KMS-11 (cell line): ENCODE data around the gene CBY1.
"Not testable (repeated sequence)": the region's sequence is repeated elsewhere in the genome, so short reads cannot be mapped to it uniquely, and the experiment has no call there.

Experiments
- H2AFZ ChIP-seq: fragments of 200-600 bp; sonication (generic); 2 replicates; pipeline ENCODE4 v1.6.1; 2016; ENCODE audit warnings: antibody characterized with exemption, mixed run types, low read depth
- H3K27ac ChIP-seq: fragments of 200-600 bp; sonication (generic); 2 replicates; pipeline ENCODE4 v1.6.1; 2016; ENCODE audit warnings: mild to moderate bottlenecking, mixed run types
- H3K27me3 ChIP-seq: fragments of 200-600 bp; sonication (generic); 2 replicates; pipeline ENCODE4 v1.6.1; 2017; ENCODE audit warnings: mild to moderate bottlenecking, low read depth, mixed run types, moderate library complexity; ENCODE audit not compliant: insufficient read depth
- H3K36me3 ChIP-seq: fragments of 200-600 bp; sonication (generic); 2 replicates; pipeline ENCODE4 v1.6.1; 2017; ENCODE audit warnings: mild to moderate bottlenecking, mixed run types; ENCODE audit not compliant: insufficient read depth
- H3K4me1 ChIP-seq: fragments of 200-600 bp; sonication (generic); 2 replicates; pipeline ENCODE4 v1.6.1; 2016; ENCODE audit warnings: mild to moderate bottlenecking, low read depth, mixed run types; ENCODE audit not compliant: poor library complexity, severe bottlenecking
- H3K4me2 ChIP-seq: fragments of 200-600 bp; sonication (generic); 2 replicates; pipeline ENCODE4 v1.7.0; 2016; ENCODE audit warnings: mild to moderate bottlenecking, mixed run types
- H3K4me3 ChIP-seq: fragments of 200-600 bp; sonication (generic); IDR thresholded peaks from 2 replicates; pipeline ENCODE4 v1.6.1; 2017; ENCODE audit warnings: low read depth, low read length, mixed read lengths; ENCODE audit not compliant: insufficient read depth
- H3K79me2 ChIP-seq: fragments of 200-600 bp; sonication (generic); 2 replicates; pipeline ENCODE4 v1.6.1; 2016; ENCODE audit warnings: low read depth, mixed run types; ENCODE audit not compliant: insufficient read depth
- H3K9ac ChIP-seq: fragments of 200-600 bp; sonication (generic); 2 replicates; pipeline ENCODE4 v1.6.1; 2016; ENCODE audit warnings: mild to moderate bottlenecking, mixed run types
- H4K20me1 ChIP-seq: fragments of 200-600 bp; sonication (generic); 2 replicates; pipeline ENCODE4 v1.6.1; 2016; ENCODE audit warnings: mild to moderate bottlenecking, mixed run types; ENCODE audit not compliant: insufficient read depth
- TF ChIP-seq, protein P1 (sequence below): fragments of 200-600 bp; sonication (generic); conservative IDR thresholded peaks from 2 replicates; pipeline ENCODE4 v1.6.1; 2017; ENCODE audit warnings: low read depth, mild to moderate bottlenecking, antibody characterized with exemption, low read length, moderate library complexity, mixed read lengths

Gene CBY1

DNA sequence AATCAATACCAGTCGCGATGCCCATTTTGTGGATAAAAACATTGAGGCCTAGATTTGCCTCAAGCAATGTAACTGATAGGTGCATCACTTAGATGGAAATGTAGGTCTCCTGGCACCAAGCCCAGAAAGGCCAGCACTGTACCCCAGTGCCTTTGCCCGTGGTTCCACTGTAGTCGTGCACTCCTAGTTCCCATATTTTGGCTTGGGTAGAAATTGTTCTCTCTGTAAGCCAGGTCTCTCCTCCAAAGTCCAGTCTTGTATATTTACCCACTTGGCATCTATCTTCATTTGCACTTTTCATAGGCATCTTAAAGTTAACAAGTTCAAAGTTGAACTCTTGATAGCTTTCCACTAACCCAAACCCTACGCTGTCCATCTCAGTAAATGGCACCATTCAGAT lies 44.9 kb upstream of the CBY1 start:
- Histone ChIP-seq H3K4me2 (no peak overlapping the region), H3K27ac (no peak overlapping the region), H3K79me2 (no peaks in the 10 kb centered on the region), H3K27me3 (no peaks in the 10 kb centered on the region), H2AFZ (no peak overlapping the region), H4K20me1 (no peaks in the 10 kb centered on the region), H3K4me1 (no peaks in the 10 kb centered on the region), H3K9ac (no peak overlapping the region), H3K36me3 (no peaks in the 10 kb centered on the region), H3K4me3 (no peak overlapping the region)
- TF ChIP-seq, protein P1, sequence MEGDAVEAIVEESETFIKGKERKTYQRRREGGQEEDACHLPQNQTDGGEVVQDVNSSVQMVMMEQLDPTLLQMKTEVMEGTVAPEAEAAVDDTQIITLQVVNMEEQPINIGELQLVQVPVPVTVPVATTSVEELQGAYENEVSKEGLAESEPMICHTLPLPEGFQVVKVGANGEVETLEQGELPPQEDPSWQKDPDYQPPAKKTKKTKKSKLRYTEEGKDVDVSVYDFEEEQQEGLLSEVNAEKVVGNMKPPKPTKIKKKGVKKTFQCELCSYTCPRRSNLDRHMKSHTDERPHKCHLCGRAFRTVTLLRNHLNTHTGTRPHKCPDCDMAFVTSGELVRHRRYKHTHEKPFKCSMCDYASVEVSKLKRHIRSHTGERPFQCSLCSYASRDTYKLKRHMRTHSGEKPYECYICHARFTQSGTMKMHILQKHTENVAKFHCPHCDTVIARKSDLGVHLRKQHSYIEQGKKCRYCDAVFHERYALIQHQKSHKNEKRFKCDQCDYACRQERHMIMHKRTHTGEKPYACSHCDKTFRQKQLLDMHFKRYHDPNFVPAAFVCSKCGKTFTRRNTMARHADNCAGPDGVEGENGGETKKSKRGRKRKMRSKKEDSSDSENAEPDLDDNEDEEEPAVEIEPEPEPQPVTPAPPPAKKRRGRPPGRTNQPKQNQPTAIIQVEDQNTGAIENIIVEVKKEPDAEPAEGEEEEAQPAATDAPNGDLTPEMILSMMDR: no peak

DNA sequence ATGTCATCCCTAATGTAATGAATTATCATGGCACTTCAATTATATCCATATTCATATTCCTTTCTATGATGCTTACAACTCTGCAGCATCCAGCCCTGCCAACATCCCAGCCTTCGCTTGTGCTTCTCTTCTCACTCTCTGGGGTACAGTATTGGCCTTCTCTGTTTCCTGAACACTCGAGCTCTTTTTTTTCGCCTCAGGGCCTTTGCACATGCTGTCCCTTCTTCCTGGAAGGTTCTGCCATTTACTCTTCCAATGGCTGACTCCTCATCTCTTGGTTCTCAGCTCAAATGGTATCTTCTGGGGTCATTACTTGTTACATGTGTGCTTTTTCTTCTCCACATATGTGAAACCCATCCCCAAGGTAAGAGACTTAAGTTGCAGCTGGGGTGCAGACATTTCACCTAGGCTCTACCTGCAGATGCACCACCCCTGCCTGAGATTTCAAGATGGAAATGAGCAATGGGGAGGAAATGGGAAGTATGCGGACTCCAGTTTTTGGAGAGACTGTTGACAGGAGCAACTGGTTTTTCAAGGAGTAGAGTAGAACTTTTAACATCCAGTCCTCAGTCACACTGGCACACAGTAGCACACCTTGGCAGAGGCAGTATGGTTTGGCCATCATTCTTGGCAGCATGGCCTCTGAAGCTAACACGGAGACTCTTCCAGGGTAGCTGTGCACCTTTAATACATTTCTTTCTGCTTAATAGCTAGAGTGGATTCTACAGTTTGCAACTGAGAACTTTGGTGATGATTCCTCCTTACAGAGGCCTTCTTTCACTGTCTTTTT lies 44.0 kb upstream of the CBY1 start:
- Histone ChIP-seq H3K9ac (no peak overlapping the region), H4K20me1 (no peaks in the 10 kb centered on the region), H3K4me2 (no peak overlapping the region), H3K4me3 (no peak overlapping the region), H3K79me2 (no peaks in the 10 kb centered on the region), H3K4me1 (no peaks in the 10 kb centered on the region), H3K27ac (no peak overlapping the region), H2AFZ (no peak overlapping the region), H3K27me3 (no peaks in the 10 kb centered on the region), H3K36me3 (no peaks in the 10 kb centered on the region)
- TF ChIP-seq, protein P1: no peak

DNA sequence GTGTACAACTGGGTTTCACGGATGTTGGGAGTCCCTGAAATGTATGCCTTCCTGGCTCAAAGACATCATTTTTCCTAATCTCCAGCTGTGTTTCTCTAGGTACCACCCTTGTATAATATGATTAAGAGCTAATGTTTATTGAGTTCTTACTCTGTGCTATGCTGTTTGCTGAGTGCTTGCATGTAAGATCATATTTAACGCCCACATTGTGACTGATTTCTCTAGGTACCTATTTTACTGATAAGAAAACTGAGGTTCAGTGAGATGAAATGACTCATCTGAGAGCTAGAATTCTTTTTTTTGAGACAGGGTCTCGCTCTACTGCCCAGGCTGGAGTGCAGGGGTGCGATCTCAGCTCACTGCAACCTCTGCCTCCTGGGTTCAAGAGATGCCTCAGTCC lies 42.9 kb upstream of the CBY1 start:
- Histone ChIP-seq H3K4me1 (no peaks in the 10 kb centered on the region), H3K27ac (no peak overlapping the region), H3K36me3 (no peaks in the 10 kb centered on the region), H3K4me3 (no peak overlapping the region), H3K9ac (no peak overlapping the region), H3K27me3 (no peaks in the 10 kb centered on the region), H4K20me1 (no peaks in the 10 kb centered on the region), H3K79me2 (no peaks in the 10 kb centered on the region), H3K4me2 (no peak overlapping the region), H2AFZ (no peak overlapping the region)
- TF ChIP-seq, protein P1: no peak

DNA sequence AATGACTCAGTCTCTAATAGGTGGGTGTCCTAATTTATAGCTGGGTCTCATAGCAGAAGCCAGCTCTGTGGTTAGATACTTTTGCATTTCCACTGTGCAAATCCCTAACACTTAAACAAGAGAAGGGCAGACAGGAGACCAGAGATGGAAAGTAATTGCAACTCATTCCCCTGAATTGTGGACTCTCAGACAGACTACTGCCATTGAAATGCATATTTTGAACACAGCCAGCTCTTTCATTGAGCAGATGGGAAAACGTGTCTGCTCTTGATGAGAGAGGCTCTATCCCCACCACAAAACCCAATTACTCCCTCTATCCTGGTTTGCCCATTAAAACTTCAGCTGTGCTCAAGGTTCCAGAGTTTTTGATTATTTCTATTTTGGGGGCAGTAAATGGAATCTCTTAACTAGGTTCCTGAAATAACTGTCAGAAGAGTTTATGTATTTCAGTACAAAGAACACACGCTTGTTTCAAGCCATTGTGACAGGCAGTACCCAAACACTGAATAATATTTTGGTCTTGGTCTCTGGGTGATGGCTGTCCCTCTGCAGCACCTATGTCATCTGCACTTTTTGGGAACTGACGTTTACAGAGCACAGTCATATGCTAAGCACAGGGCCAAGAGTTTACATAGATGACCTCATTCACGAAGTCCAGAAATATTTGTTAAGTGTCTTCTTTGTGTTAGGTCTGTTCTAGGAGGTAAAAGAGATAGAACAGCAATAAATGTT lies 41.9 kb upstream of the CBY1 start:
- H3K79me2 ChIP-seq: no peaks in the 10 kb centered on the region
- no peaks in the 10 kb centered on the region for H3K27me3 ChIP-seq
- H3K9ac ChIP-seq: no peak overlapping the region
- H4K20me1 ChIP-seq: no peaks in the 10 kb centered on the region
- no peak overlapping the region for H3K27ac ChIP-seq
- H2AFZ ChIP-seq: no peak overlapping the region
- H3K4me1 ChIP-seq: no peaks in the 10 kb centered on the region
- no peak overlapping the region for H3K4me3 ChIP-seq
- TF ChIP-seq, protein P1: no peak
- no peak overlapping the region for H3K4me2 ChIP-seq
- no peaks in the 10 kb centered on the region for H3K36me3 ChIP-seq

DNA sequence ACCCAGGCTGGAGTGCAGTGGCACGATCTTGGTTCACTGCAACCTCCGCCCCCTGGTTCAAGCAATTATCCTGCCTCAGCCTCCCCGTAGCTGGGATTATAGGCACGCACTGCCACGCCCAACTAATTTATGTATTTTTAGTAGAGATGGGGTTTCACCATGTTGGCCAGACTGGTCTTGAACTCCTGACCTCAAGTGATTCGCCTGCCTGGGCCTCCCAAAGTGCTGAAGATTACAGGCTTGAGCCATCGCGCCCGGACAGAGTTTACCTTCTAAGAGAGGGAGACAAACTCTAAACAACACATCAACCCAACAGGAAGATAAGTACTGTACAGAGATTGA lies 41.4 kb upstream of the CBY1 start:
- H3K4me1 ChIP-seq, H3K4me2 ChIP-seq, H2AFZ ChIP-seq, H3K79me2 ChIP-seq, H4K20me1 ChIP-seq, H3K9ac ChIP-seq, H3K27ac ChIP-seq, H3K4me3 ChIP-seq, H3K36me3 ChIP-seq, H3K27me3 ChIP-seq: not testable (repeated sequence)
